HL-60/S4 treated with retinoic acid at 250 ng/mL for 4 days and 3 days (cell line): Measurements from ENCODE around the gene EPB41L2.
"Not testable (repeated sequence)": the region's sequence is repeated elsewhere in the genome, so short reads cannot be mapped to it uniquely, and the experiment has no call there.

Experiments used
- in situ Hi-C: fragments of 300-500 bp; cut with MboI; formaldehyde crosslinking; loops from 2 replicates; pipeline ENCODE4 v1.7.0; 2022; ENCODE audit warnings: low sequenced_read_pairs

The EPB41L2 gene

GRCh38 chr6:131063028-131063763 lies at the start of gene EPB41L2:
Gene EPB41L2 (minus strand): TSS chr6:131063245. CDS start chr6:130956485, 106,760 bp downstream.
- in situ Hi-C loops = no loop called here

- in situ Hi-C loops = loop anchor here (25.0 kb wide), 1 partner anchor 225 kb away; no protein-coding TSS in a partner anchor
Measured at GRCh38 chr6:131112249-131112648, 49.2 kb upstream of the EPB41L2 start.

- in situ Hi-C loops = loop anchor here (25.0 kb wide), 1 partner anchor 220 kb away; no protein-coding TSS in a partner anchor
Measured at GRCh38 chr6:131107151-131107550, 44.1 kb upstream of the EPB41L2 start.

- in situ Hi-C loops = loop anchor here (25.0 kb wide), 1 partner anchor 217 kb away; no protein-coding TSS in a partner anchor
Measured at GRCh38 chr6:131103901-131104300, 40.9 kb upstream of the EPB41L2 start.

GRCh38 chr6:131103296-131103695 lies 40.3 kb upstream of the EPB41L2 start:
- in situ Hi-C loops = loop anchor here (25.0 kb wide), 1 partner anchor 216 kb away; no protein-coding TSS in a partner anchor

- in situ Hi-C loops = loop anchor here (25.0 kb wide), 1 partner anchor 215 kb away; no protein-coding TSS in a partner anchor
Measured at GRCh38 chr6:131101911-131102680, 39.1 kb upstream of the EPB41L2 start.

GRCh38 chr6:131096786-131097185 lies 33.7 kb upstream of the EPB41L2 start:
- in situ Hi-C loops = no loop called here

GRCh38 chr6:131093334-131093733 lies 30.3 kb upstream of the EPB41L2 start:
- in situ Hi-C loops = no loop called here

- in situ Hi-C loops = not testable (repeated sequence)
Measured at GRCh38 chr6:131091944-131092343, 28.9 kb upstream of the EPB41L2 start.

GRCh38 chr6:131090339-131090738 lies 27.3 kb upstream of the EPB41L2 start:
- in situ Hi-C loops = not testable (repeated sequence)

GRCh38 chr6:131084982-131085381 lies 21.9 kb upstream of the EPB41L2 start:
- in situ Hi-C loops = no loop called here

GRCh38 chr6:131083687-131084086 lies 20.6 kb upstream of the EPB41L2 start:
- in situ Hi-C loops = no loop called here

- in situ Hi-C loops = no loop called here
Measured at GRCh38 chr6:131082335-131082734, 19.3 kb upstream of the EPB41L2 start.

- in situ Hi-C loops = no loop called here
Measured at GRCh38 chr6:131080084-131080483, 17.0 kb upstream of the EPB41L2 start.

GRCh38 chr6:131073577-131073976 lies 10.5 kb upstream of the EPB41L2 start:
- in situ Hi-C loops = no loop called here

GRCh38 chr6:131070061-131070460 lies 7.0 kb upstream of the EPB41L2 start:
- in situ Hi-C loops = no loop called here

- in situ Hi-C loops = no loop called here
Measured at GRCh38 chr6:131068165-131068564, 5.1 kb upstream of the EPB41L2 start.

- in situ Hi-C loops = no loop called here
Measured at GRCh38 chr6:131067521-131067920, 4.5 kb upstream of the EPB41L2 start.

GRCh38 chr6:131065824-131066171 lies 2.8 kb upstream of the EPB41L2 start:
- in situ Hi-C loops = no loop called here

- in situ Hi-C loops = no loop called here
Measured at GRCh38 chr6:131065112-131065823, 2.2 kb upstream of the EPB41L2 start.

GRCh38 chr6:131063764-131064272 lies 773 bp upstream of the EPB41L2 start:
- in situ Hi-C loops = no loop called here
